OCI-LY7 (cell line): ENCODE measurements around the gene NOL12. TPM values are rescaled to one million over a fixed set of nuclear protein-coding genes. Genes with fewer than 3 reads are reported as not detected.

Source experiments
- BruUV-seq: library from RNA; stranded (reverse); fragments of 400-500 nt; replicated peaks from 2 replicates; lab custom pipeline; 2021; lab: Mats Ljungman, UMichigan
- CTCF ChIA-PET: fragments of 300-600 bp; sonication (Branson Sonifier 250); formaldehyde crosslinking; loops from one replicate; lab custom pipeline; 2022; ENCODE audit warnings: antibody characterized with exemption; ENCODE audit not compliant: unreplicated experiment; lab: Charles Lee
- POLR2A ChIA-PET: fragments of 300-600 bp; sonication (Branson Sonifier 250); formaldehyde crosslinking; loops from one replicate; lab custom pipeline; 2022; ENCODE audit warnings: antibody characterized with exemption; lab: Charles Lee
- DNase-seq: peaks from one replicate; pipeline ENCODE4 v3.0.0-alpha.2; 2015; ENCODE audit warnings: low spot score
- H2AFZ ChIP-seq: fragments of 200-600 bp; sonication (generic), shearing (Covaris generic); 2 replicates; pipeline ENCODE4 v1.6.1; 2014; ENCODE audit warnings: mild to moderate bottlenecking, antibody characterized with exemption, low read length, moderate library complexity
- H3K27ac ChIP-seq: fragments of 200-600 bp; sonication (generic); 2 replicates; pipeline ENCODE4 v1.5.1; 2014; ENCODE audit warnings: mixed run types, low read depth, mild to moderate bottlenecking, moderate library complexity, low read length, inconsistent platforms; ENCODE audit not compliant: poor library complexity, severe bottlenecking
- H3K36me3 ChIP-seq: fragments of 200-600 bp; sonication (generic); 2 replicates; pipeline ENCODE4 v1.6.1; 2014; ENCODE audit warnings: mild to moderate bottlenecking, antibody characterized with exemption, low read length, moderate library complexity, mixed read lengths; ENCODE audit not compliant: insufficient read depth
- H3K4me1 ChIP-seq: fragments of 200-600 bp; sonication (generic); 2 replicates; pipeline ENCODE4 v1.5.1; 2014; ENCODE audit warnings: mild to moderate bottlenecking, low read length; ENCODE audit not compliant: insufficient read depth, poor library complexity, severe bottlenecking
- H3K4me2 ChIP-seq: fragments of 200-600 bp; sonication (generic); 2 replicates; pipeline ENCODE4 v1.6.1; 2014; ENCODE audit warnings: mild to moderate bottlenecking, low read length
- H3K4me3 ChIP-seq: fragments of 200-600 bp; sonication (generic); 2 replicates; pipeline ENCODE4 v1.5.1; 2014; ENCODE audit warnings: mild to moderate bottlenecking, low read depth, low read length; ENCODE audit not compliant: poor library complexity, severe bottlenecking
- H3K79me2 ChIP-seq: fragments of 200-600 bp; sonication (generic); 2 replicates; pipeline ENCODE4 v1.6.1; 2016; ENCODE audit warnings: low read depth, mild to moderate bottlenecking, low read length, moderate library complexity, mixed read lengths; ENCODE audit not compliant: insufficient read depth
- H3K9me2 ChIP-seq: fragments of 200-600 bp; sonication (generic); 2 replicates; pipeline ENCODE4 v1.6.1; 2016; ENCODE audit warnings: mild to moderate bottlenecking, low read length, mixed read lengths; ENCODE audit not compliant: insufficient read depth
- H3K9me3 ChIP-seq: fragments of 200-600 bp; sonication (generic); 2 replicates; pipeline ENCODE4 v1.6.1; 2014; ENCODE audit warnings: mild to moderate bottlenecking, mixed run types, low read length, mixed read lengths
- H4K20me1 ChIP-seq: fragments of 200-600 bp; sonication (generic); 2 replicates; pipeline ENCODE4 v1.6.1; 2014; ENCODE audit warnings: mild to moderate bottlenecking, antibody characterized with exemption, low read length, moderate library complexity, mixed read lengths; ENCODE audit not compliant: insufficient read depth
- EZH2phosphoT487 ChIP-seq: fragments of 200-600 bp; sonication (generic); IDR thresholded peaks from 2 replicates; pipeline ENCODE4 v1.6.1; 2018; ENCODE audit warnings: low read depth, borderline replicate concordance, mild to moderate bottlenecking, mixed run types, antibody characterized with exemption, low read length, moderate library complexity, mixed read lengths
- intact Hi-C: fragments of 100-400 bp; cut with micrococcal nuclease; formaldehyde crosslinking; loops from one replicate; pipeline ENCODE4 v1.10.0; 2022; ENCODE audit not compliant: unreplicated experiment
- total RNA-seq, 2 experiments: library from RNA; depleted of rRNA in 1 of 2; stranded (reverse); fragments of >200 nt in 1 of 2; shearing (Covaris generic) in 1 of 2; gene quantifications; 2 replicates each; pipeline ENCODE4 v1.2.3, GENCODE V29; 2014 to 2022
- TF ChIP-seq, protein P1 (sequence below): fragments of 200-600 bp; sonication (generic); conservative IDR thresholded peaks from 2 replicates; pipeline ENCODE4 v1.5.1; 2014; ENCODE audit warnings: mild to moderate bottlenecking, antibody characterized with exemption, low read length, moderate library complexity, mixed read lengths

NOL12 gene
- total RNA-seq, 2 experiments from 2014 or later, result 62.3 to 64.6 TPM

DNA sequence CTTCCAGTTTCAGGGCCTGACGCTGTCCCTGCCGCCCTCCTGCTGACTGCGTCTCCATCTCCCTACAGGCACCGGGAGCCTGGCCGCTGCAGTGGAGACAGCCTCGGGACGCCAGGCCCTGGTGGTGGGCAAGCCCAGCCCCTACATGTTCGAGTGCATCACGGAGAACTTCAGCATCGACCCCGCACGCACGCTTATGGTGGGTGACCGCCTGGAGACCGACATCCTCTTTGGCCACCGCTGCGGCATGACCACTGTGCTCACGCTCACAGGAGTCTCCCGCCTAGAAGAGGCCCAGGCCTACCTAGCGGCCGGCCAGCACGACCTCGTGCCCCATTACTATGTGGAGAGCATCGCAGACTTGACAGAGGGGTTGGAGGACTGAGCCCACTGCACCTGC lies 20.7 kb upstream of the NOL12 start:
- Histone ChIP-seq H3K27ac (no peak overlapping the region), H3K4me3 (no peak overlapping the region), H4K20me1 (peaks cover 9% of the 10 kb centered on the region), H3K79me2 (peaks cover 47% of the 10 kb centered on the region), H3K9me2 (no peaks in the 10 kb centered on the region), H3K4me1 (peaks cover 20% of the 10 kb centered on the region), H3K9me3 (no peaks in the 10 kb centered on the region), H3K36me3 (peaks cover 69% of the 10 kb centered on the region), H2AFZ (no peak overlapping the region), H3K4me2 (no peak overlapping the region)
- no TSS peak for BruUV-seq
- intact Hi-C loops, result no loop called here
- DNase-seq, result no peak
- ChIA-PET POLR2A (interaction anchor here (2.2 kb wide), 1 partner anchor 8 kb away, joined by 9 read pairs; the partner anchor contains the start of gene PDXP), CTCF (no interaction called here)
- TF ChIP-seq, protein P1, sequence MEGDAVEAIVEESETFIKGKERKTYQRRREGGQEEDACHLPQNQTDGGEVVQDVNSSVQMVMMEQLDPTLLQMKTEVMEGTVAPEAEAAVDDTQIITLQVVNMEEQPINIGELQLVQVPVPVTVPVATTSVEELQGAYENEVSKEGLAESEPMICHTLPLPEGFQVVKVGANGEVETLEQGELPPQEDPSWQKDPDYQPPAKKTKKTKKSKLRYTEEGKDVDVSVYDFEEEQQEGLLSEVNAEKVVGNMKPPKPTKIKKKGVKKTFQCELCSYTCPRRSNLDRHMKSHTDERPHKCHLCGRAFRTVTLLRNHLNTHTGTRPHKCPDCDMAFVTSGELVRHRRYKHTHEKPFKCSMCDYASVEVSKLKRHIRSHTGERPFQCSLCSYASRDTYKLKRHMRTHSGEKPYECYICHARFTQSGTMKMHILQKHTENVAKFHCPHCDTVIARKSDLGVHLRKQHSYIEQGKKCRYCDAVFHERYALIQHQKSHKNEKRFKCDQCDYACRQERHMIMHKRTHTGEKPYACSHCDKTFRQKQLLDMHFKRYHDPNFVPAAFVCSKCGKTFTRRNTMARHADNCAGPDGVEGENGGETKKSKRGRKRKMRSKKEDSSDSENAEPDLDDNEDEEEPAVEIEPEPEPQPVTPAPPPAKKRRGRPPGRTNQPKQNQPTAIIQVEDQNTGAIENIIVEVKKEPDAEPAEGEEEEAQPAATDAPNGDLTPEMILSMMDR, result no peak

DNA sequence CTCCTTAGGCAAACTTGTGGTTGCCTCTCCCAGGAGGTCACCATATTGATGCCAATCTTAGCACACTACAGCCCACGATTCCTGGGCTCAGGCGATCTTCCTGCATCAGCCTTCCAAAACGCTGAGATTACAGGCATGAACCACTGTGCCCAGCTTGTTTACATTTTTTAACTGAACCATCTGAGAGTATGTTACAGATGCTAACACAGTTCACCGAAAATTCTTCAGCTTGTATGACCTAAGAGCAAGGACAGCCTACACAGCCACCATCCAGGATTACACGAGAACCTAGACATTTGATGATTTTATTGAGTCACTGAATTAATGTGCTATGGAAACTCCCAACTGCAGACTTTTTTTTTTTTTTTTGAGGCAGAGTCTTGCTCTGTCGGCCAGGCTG lies 16.6 kb upstream of the NOL12 start:
- H3K9me3 ChIP-seq, result no peaks in the 10 kb centered on the region
- TF ChIP-seq, protein P1, result no peak
- no peak for TF ChIP-seq EZH2phosphoT487
- H4K20me1 ChIP-seq, result no peaks in the 10 kb centered on the region
- no peaks in the 10 kb centered on the region for H3K9me2 ChIP-seq
- no peak overlapping the region for H3K4me3 ChIP-seq
- no peak overlapping the region for H3K4me2 ChIP-seq
- H3K79me2 ChIP-seq, result peaks cover 6% of the 10 kb centered on the region
- H3K27ac ChIP-seq, result no peak overlapping the region
- no peak for DNase-seq
- intact Hi-C loops, result no loop called here
- peaks cover 38% of the 10 kb centered on the region for H3K36me3 ChIP-seq
- BruUV-seq, result no TSS peak
- H2AFZ ChIP-seq, result no peak overlapping the region
- POLR2A ChIA-PET, result interaction anchor here (0.7 kb wide), 1 partner anchor 902 kb away, joined by 4 read pairs; no protein-coding TSS in a partner anchor
- CTCF ChIA-PET, result no interaction called here
- peaks cover 10% of the 10 kb centered on the region for H3K4me1 ChIP-seq

DNA sequence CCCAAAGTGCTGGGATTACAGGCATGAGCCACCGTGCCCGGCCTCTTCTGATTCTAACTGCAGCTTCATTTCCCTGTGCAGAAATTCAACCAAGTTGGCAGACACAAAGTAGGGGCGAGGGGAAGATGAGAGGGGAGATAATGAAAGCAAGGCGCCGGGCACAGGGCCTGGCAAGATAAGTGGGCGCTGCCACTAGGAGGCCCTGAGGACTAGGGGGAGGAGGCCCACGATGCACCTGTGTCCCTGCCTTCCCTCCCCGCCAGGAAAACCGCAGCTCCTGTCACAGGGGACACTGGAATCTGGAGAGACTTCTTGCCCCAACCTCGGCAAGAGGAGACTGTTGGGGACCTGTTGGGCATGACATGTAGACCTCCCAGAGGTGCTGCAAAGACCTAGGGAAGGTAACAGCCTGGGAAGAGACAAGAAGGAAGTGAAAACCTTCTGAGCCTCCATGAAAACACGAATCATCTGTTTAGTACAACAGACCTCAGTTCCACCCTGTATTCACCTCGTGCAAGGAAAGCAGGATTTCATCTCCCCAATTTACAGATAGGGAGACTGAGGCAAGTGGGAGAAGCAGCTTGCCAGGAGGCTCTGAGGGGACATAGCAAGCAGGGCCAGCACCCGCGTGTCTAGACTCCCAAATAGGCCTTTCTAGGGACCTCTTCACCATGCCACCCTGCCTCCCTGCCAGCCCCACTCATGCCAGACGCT lies 13.8 kb upstream of the NOL12 start:
- no peaks in the 10 kb centered on the region for H3K9me3 ChIP-seq
- intact Hi-C loops, result no loop called here
- peaks cover 11% of the 10 kb centered on the region for H3K36me3 ChIP-seq
- no peak for TF ChIP-seq EZH2phosphoT487
- TF ChIP-seq, protein P1, result peak; percentile 29; the same call in 1 of the 2 replicates
- H2AFZ ChIP-seq, result no peak overlapping the region
- H3K4me2 ChIP-seq, result peak overlapping the region; percentile 40; the same call in 1 of the 2 replicates
- CTCF ChIA-PET, result no interaction called here
- no TSS peak for BruUV-seq
- no peak for DNase-seq
- peaks cover 34% of the 10 kb centered on the region for H3K4me1 ChIP-seq
- H3K9me2 ChIP-seq, result no peaks in the 10 kb centered on the region
- peak overlapping the region; percentile 31 for H3K27ac ChIP-seq
- no peaks in the 10 kb centered on the region for H3K79me2 ChIP-seq
- POLR2A ChIA-PET, result interaction anchor here (0.6 to 0.7 kb wide), 2 partner anchors 10 to 11 kb away, joined by 3 read pairs; no protein-coding TSS in a partner anchor
- H3K4me3 ChIP-seq, result no peak overlapping the region
- H4K20me1 ChIP-seq, result no peaks in the 10 kb centered on the region
